GM19468 (cell line): Measurements from ENCODE around the gene AGAP2.
"Not testable (repeated sequence)": the region's sequence is repeated elsewhere in the genome, so short reads cannot be mapped to it uniquely, and the experiment has no call there.

Source experiments
- ATAC-seq: cut with Tn5 transposase; IDR thresholded peaks from one replicate; pipeline ENCODE4 v1.9.1; 2021; ENCODE audit warnings: mild to moderate bottlenecking, moderate library complexity, moderate number of reproducible peaks; ENCODE audit not compliant: unreplicated experiment; ENCODE audit errors: extremely low read depth

The AGAP2 gene

GRCh38 chr12:57708296-57708695, 30.2 kb downstream of the AGAP2 start:
- no peak for ATAC-seq

GRCh38 chr12:57707250-57707649, 31.3 kb downstream of the AGAP2 start:
- ATAC-seq, result no peak

GRCh38 chr12:57700317-57700716, 38.2 kb downstream of the AGAP2 start:
- no peak for ATAC-seq

GRCh38 chr12:57698414-57698813, 40.1 kb downstream of the AGAP2 start:
- no peak for ATAC-seq

GRCh38 chr12:57697076-57697475, 41.5 kb downstream of the AGAP2 start:
- no peak for ATAC-seq

- ATAC-seq, result no peak
Observed at GRCh38 chr12:57695770-57696432, 42.6 kb downstream of the AGAP2 start.

- ATAC-seq, result no peak
Observed at GRCh38 chr12:57694459-57695019, 44.0 kb downstream of the AGAP2 start.

- ATAC-seq, result peak; percentile 97
Observed at GRCh38 chr12:57693659-57694458, 44.7 kb downstream of the AGAP2 start, which contains the start of gene OS9. Gene OS9 (plus strand): TSS chr12:57694132. CDS start chr12:57694162, 30 bp downstream.

- no peak for ATAC-seq
Observed at GRCh38 chr12:57693317-57693658, 45.3 kb downstream of the AGAP2 start.

GRCh38 chr12:57692500-57692899, 46.0 kb downstream of the AGAP2 start:
- no peak for ATAC-seq

- no peak for ATAC-seq
Observed at GRCh38 chr12:57688931-57689330, 49.6 kb downstream of the AGAP2 start.

- no peak for ATAC-seq
Observed at GRCh38 chr12:57687862-57688261, 50.7 kb downstream of the AGAP2 start.

GRCh38 chr12:57679697-57680096, 58.8 kb downstream of the AGAP2 start:
- no peak for ATAC-seq

- not testable (repeated sequence) for ATAC-seq
Observed at GRCh38 chr12:57677947-57678346, 60.6 kb downstream of the AGAP2 start.

GRCh38 chr12:57674691-57675090, 63.9 kb downstream of the AGAP2 start:
- no peak for ATAC-seq
